Common myeloid progenitor, CD34-positive (primary cell): ENCODE data around the gene XYLT2.

Experiments
- CTCF ChIA-PET: fragments of 350-600 bp; sonication (Branson Sonifier 250); formaldehyde crosslinking; loops from one replicate; lab custom pipeline; 2021; ENCODE audit warnings: antibody characterized with exemption; lab: Charles Lee
- POLR2A ChIA-PET: fragments of 350-600 bp; sonication (Branson Sonifier 250); formaldehyde crosslinking; loops from one replicate; lab custom pipeline; 2021; ENCODE audit warnings: antibody characterized with exemption; lab: Charles Lee
- DNase-seq, 3 donors: peaks; one replicate each; pipeline versions ENCODE4 v3.0.0 to v3.0.0-alpha.2; 2013
- H3K27ac ChIP-seq, 2 experiments: 1 replicate in 1 of 2; 2 replicates in 1 of 2; pipeline ENCODE4 v1.7.0; 2013; ENCODE audit warnings: inconsistent platforms in 2 of 2, low read length in 2 of 2, mild to moderate bottlenecking in 2 of 2, low read depth in 1 of 2, moderate library complexity in 1 of 2; ENCODE audit not compliant: severe bottlenecking in 2 of 2, insufficient read depth in 1 of 2, poor library complexity in 1 of 2
- H3K27me3 ChIP-seq, 5 experiments: replicated peaks in 2 of 5; 1 replicate in 3 of 5; 2 replicates in 2 of 5; pipeline versions ENCODE4 v1.6.1 to v1.7.0; 2013; ENCODE audit warnings: low read length in 4 of 5, mild to moderate bottlenecking in 2 of 5, moderate library complexity in 2 of 5, inconsistent platforms in 1 of 5; ENCODE audit not compliant: insufficient read depth in 5 of 5, control insufficient read depth in 4 of 5
- H3K36me3 ChIP-seq, 4 experiments: 1 replicate in 2 of 4; 2 replicates in 2 of 4; pipeline versions ENCODE4 v1.6.1 to v1.7.0; 2013; ENCODE audit warnings: low read length in 3 of 4, control low read depth in 1 of 4, mild to moderate bottlenecking in 1 of 4; ENCODE audit not compliant: control insufficient read depth in 4 of 4, insufficient read depth in 4 of 4
- H3K4me1 ChIP-seq, 4 experiments: 1 replicate in 3 of 4; 2 replicates in 1 of 4; pipeline versions ENCODE4 v1.6.1 to v1.7.1; 2013; ENCODE audit warnings: low read length in 3 of 4, mild to moderate bottlenecking in 3 of 4, control low read depth in 1 of 4, inconsistent platforms in 1 of 4, moderate library complexity in 1 of 4; ENCODE audit not compliant: control insufficient read depth in 4 of 4, insufficient read depth in 4 of 4; ENCODE audit errors: control extremely low read depth in 1 of 4
- H3K4me3 ChIP-seq, 7 experiments: 1 replicate in 4 of 7; 2 replicates in 3 of 7; pipeline versions ENCODE4 v1.5.1 to v1.7.0; 2013; ENCODE audit warnings: mild to moderate bottlenecking in 7 of 7, low read length in 6 of 7, moderate library complexity in 6 of 7, inconsistent platforms in 2 of 7, low read depth in 2 of 7, control low read depth in 1 of 7; ENCODE audit not compliant: insufficient read depth in 4 of 7, control insufficient read depth in 1 of 7; ENCODE audit errors: extremely low read depth in 1 of 7
- H3K9me3 ChIP-seq, 5 experiments: 1 replicate in 4 of 5; 2 replicates in 1 of 5; pipeline versions ENCODE4 v1.6.1 to v1.7.1; 2013; ENCODE audit warnings: low read length in 4 of 5, mild to moderate bottlenecking in 2 of 5, inconsistent platforms in 1 of 5, low read depth in 1 of 5, moderate library complexity in 1 of 5; ENCODE audit not compliant: control insufficient read depth in 4 of 5, insufficient read depth in 2 of 5; ENCODE audit errors: control extremely low read depth in 1 of 5
- WGBS: methylation state at CpG from one replicate; pipeline ENCODE4 v1.1.5; 2013; ENCODE audit not compliant: insufficient coverage; 5-methylcytosine and 5-hydroxymethylcytosine counted together

XYLT2 gene

GRCh38 chr17:50367401-50367800 lies 21.5 kb downstream of the XYLT2 start:
- POLR2A ChIA-PET, result no interaction called here
- no peaks in the 10 kb centered on the region for H3K27me3 ChIP-seq
- no peaks in the 10 kb centered on the region for H3K9me3 ChIP-seq
- WGBS, result 100% methylated on average over 1 of the region's 1 CpG
- no peak overlapping the region for H3K4me3 ChIP-seq
- H3K36me3 ChIP-seq, result peaks cover 5 to 64% (median 52%) of the 10 kb centered on the region in 4 experiments
- CTCF ChIA-PET, result no interaction called here
- no peak overlapping the region for H3K27ac ChIP-seq
- H3K4me1 ChIP-seq, result peaks cover 0 to 14% (median 10%) of the 10 kb centered on the region in 4 experiments
- no peak for DNase-seq

- no peak overlapping the region for H3K4me3 ChIP-seq
- POLR2A ChIA-PET, result no interaction called here
- no peak for DNase-seq
- no peaks in the 10 kb centered on the region for H3K27me3 ChIP-seq
- H3K36me3 ChIP-seq, result peaks cover 5 to 57% (median 49%) of the 10 kb centered on the region in 4 experiments
- no peak overlapping the region for H3K27ac ChIP-seq
- peaks cover 4 to 19% (median 15%) of the 10 kb centered on the region in 4 experiments for H3K4me1 ChIP-seq
- CTCF ChIA-PET, result interaction anchor here (0.7 to 3.4 kb wide), 2 partner anchors 8 to 10 kb away, joined by 3 to 24 read pairs; no protein-coding TSS in a partner anchor
- 94% methylated on average over 5 of the region's 5 CpGs for WGBS
- H3K9me3 ChIP-seq, result no peaks in the 10 kb centered on the region
These were observed 24.1 kb downstream of the XYLT2 start for GRCh38 chr17:50370052-50370451.

- no peaks in the 10 kb centered on the region for H3K9me3 ChIP-seq
- H3K4me3 ChIP-seq, result peak overlapping the region in 2 of 7 experiments; percentile 84 to 88
- H3K36me3 ChIP-seq, result peaks cover 3 to 55% (median 44%) of the 10 kb centered on the region in 4 experiments
- ChIA-PET CTCF (interaction anchor here (1.3 to 3.4 kb wide), 3 partner anchors 10 to 108 kb away, joined by 3 to 24 read pairs (median 8); partner anchors contain the start of gene LRRC59), POLR2A (no interaction called here)
- DNase-seq, result no peak
- H3K4me1 ChIP-seq, result peaks cover 4 to 19% (median 15%) of the 10 kb centered on the region in 4 experiments
- no peaks in the 10 kb centered on the region for H3K27me3 ChIP-seq
- WGBS, result 100% methylated on average over 2 of the region's 2 CpGs
- no peak overlapping the region for H3K27ac ChIP-seq
These were observed 25.6 kb downstream of the XYLT2 start for GRCh38 chr17:50371526-50371925.

GRCh38 chr17:50372222-50372757 lies 26.4 kb downstream of the XYLT2 start:
- 9% methylated on average over 10 of the region's 14 CpGs for WGBS
- POLR2A ChIA-PET, result no interaction called here
- peak overlapping the region; percentile 69 to 99 (median 88) for H3K4me3 ChIP-seq
- H3K9me3 ChIP-seq, result no peaks in the 10 kb centered on the region
- no peak for DNase-seq
- peaks cover 0 to 50% (median 37%) of the 10 kb centered on the region in 4 experiments for H3K36me3 ChIP-seq
- H3K27ac ChIP-seq, result peak overlapping the region; percentile 91 to 97
- no peaks in the 10 kb centered on the region for H3K27me3 ChIP-seq
- H3K4me1 ChIP-seq, result peaks cover 4 to 19% (median 15%) of the 10 kb centered on the region in 4 experiments
- CTCF ChIA-PET, result interaction anchor here (1.3 to 3.4 kb wide), 4 partner anchors 11 to 107 kb away, joined by 3 to 24 read pairs (median 8); partner anchors contain the start of gene LRRC59

GRCh38 chr17:50372758-50373556 lies 27.0 kb downstream of the XYLT2 start, which contains the start of the genes EME1 and MRPL27:
TSS of gene EME1 (plus strand) at chr17:50373229. CDS start at chr17:50375209, 1,980 bp downstream.
TSS of gene MRPL27 (minus strand) at chr17:50373184. CDS start at chr17:50373170, 14 bp downstream.
- peaks cover 4 to 19% (median 15%) of the 10 kb centered on the region in 4 experiments for H3K4me1 ChIP-seq
- 3% methylated on average over 24 of the region's 42 CpGs for WGBS
- CTCF ChIA-PET, result interaction anchor here (2.2 to 3.4 kb wide), 2 partner anchors 11 to 24 kb away, joined by 7 to 24 read pairs; partner anchors contain the start of gene LRRC59
- peaks cover 0 to 44% (median 30%) of the 10 kb centered on the region in 4 experiments for H3K36me3 ChIP-seq
- H3K4me3 ChIP-seq, result peak within 1 kb of the TSS; percentile 69 to 99 (median 88)
- POLR2A ChIA-PET, result no interaction called here
- no peaks in the 10 kb centered on the region for H3K9me3 ChIP-seq
- DNase-seq, result peak; percentile 86 to 90 (median 89)
- peak within 1 kb of the TSS; percentile 91 to 97 for H3K27ac ChIP-seq
- no peaks in the 10 kb centered on the region for H3K27me3 ChIP-seq

GRCh38 chr17:50373705-50374104 lies 27.8 kb downstream of the XYLT2 start:
- DNase-seq, result no peak
- POLR2A ChIA-PET, result no interaction called here
- CTCF ChIA-PET, result interaction anchor here (2.2 to 2.6 kb wide), 2 partner anchors 12 to 23 kb away, joined by 7 to 12 read pairs; partner anchors contain the start of gene LRRC59
- peaks cover 4 to 19% (median 15%) of the 10 kb centered on the region in 4 experiments for H3K4me1 ChIP-seq
- H3K36me3 ChIP-seq, result peaks cover 0 to 42% (median 29%) of the 10 kb centered on the region in 4 experiments
- no peaks in the 10 kb centered on the region for H3K27me3 ChIP-seq
- peak overlapping the region in 5 of 7 experiments; percentile 84 to 99 (median 88) for H3K4me3 ChIP-seq
- no CpG with 5 or more reads among the region's 2 CpGs for WGBS
- H3K27ac ChIP-seq, result peak overlapping the region in 1 of 2 experiments; percentile 97
- no peaks in the 10 kb centered on the region for H3K9me3 ChIP-seq
